HUES6 (cell line): ENCODE data around the gene RPL34.
"Not testable (repeated sequence)": the region's sequence is repeated elsewhere in the genome, so short reads cannot be mapped to it uniquely, and the experiment has no call there.

Experiments
- H3K27ac ChIP-seq: 2 replicates; pipeline ENCODE4 v1.7.0; 2013; ENCODE audit warnings: low read depth, mild to moderate bottlenecking, low read length, inconsistent platforms
- H3K27me3 ChIP-seq: 2 replicates; pipeline ENCODE4 v1.6.1; 2013; ENCODE audit warnings: low read length; ENCODE audit not compliant: control insufficient read depth, insufficient read depth
- H3K36me3 ChIP-seq: 2 replicates; pipeline ENCODE4 v1.6.1; 2013; ENCODE audit warnings: low read length; ENCODE audit not compliant: control insufficient read depth, insufficient read depth
- H3K4me1 ChIP-seq: 2 replicates; pipeline ENCODE4 v1.6.1; 2013; ENCODE audit warnings: low read length; ENCODE audit not compliant: control insufficient read depth, insufficient read depth
- H3K4me3 ChIP-seq: 2 replicates; pipeline ENCODE4 v1.5.1; 2013; ENCODE audit warnings: low read depth, low read length
- H3K9ac ChIP-seq: one replicate; pipeline ENCODE4 v1.6.1; 2013; ENCODE audit warnings: mild to moderate bottlenecking, low read length
- H3K9me3 ChIP-seq: 2 replicates; pipeline ENCODE4 v1.6.1; 2013; ENCODE audit warnings: low read depth, low read length; ENCODE audit not compliant: control insufficient read depth, insufficient read depth

RPL34 gene

GRCh38 chr4:108620101-108620932, at the start of gene RPL34:
Gene RPL34 (plus strand): TSS chr4:108620576. CDS start chr4:108621960, 1,384 bp downstream.
- H3K27me3 ChIP-seq = no peaks in the 10 kb centered on the region
- peak within 1 kb of the TSS; percentile 96 for H3K9ac ChIP-seq
- H3K36me3 ChIP-seq = peaks cover 45% of the 10 kb centered on the region
- H3K9me3 ChIP-seq = peaks cover 1% of the 10 kb centered on the region; the same call in 1 of the 2 replicates
- peaks cover 17% of the 10 kb centered on the region; the same call in 1 of the 2 replicates for H3K4me1 ChIP-seq
- peak within 1 kb of the TSS; percentile 90 for H3K27ac ChIP-seq
- peak within 1 kb of the TSS; percentile 86 for H3K4me3 ChIP-seq

- Histone ChIP-seq H3K4me3 (no peak overlapping the region), H3K4me1 (no peaks in the 10 kb centered on the region), H3K27me3 (no peaks in the 10 kb centered on the region), H3K36me3 (no peaks in the 10 kb centered on the region), H3K27ac (no peak overlapping the region), H3K9ac (no peak overlapping the region), H3K9me3 (no peaks in the 10 kb centered on the region)
Observed at GRCh38 chr4:108570993-108571569, 49.3 kb upstream of the RPL34 start.

GRCh38 chr4:108574402-108574801, 46.0 kb upstream of the RPL34 start:
- Histone ChIP-seq H3K27ac (no peak overlapping the region), H3K27me3 (no peaks in the 10 kb centered on the region), H3K9me3 (no peaks in the 10 kb centered on the region), H3K36me3 (no peaks in the 10 kb centered on the region), H3K4me1 (no peaks in the 10 kb centered on the region), H3K9ac (no peak overlapping the region), H3K4me3 (no peak overlapping the region)

- Histone ChIP-seq H3K4me3 (no peak overlapping the region), H3K9ac (no peak overlapping the region), H3K27ac (no peak overlapping the region), H3K4me1 (no peaks in the 10 kb centered on the region), H3K9me3 (no peaks in the 10 kb centered on the region), H3K27me3 (no peaks in the 10 kb centered on the region), H3K36me3 (no peaks in the 10 kb centered on the region)
Observed at GRCh38 chr4:108581083-108581482, 39.3 kb upstream of the RPL34 start.

GRCh38 chr4:108586778-108587177, 33.6 kb upstream of the RPL34 start:
- Histone ChIP-seq H3K9ac (no peak overlapping the region), H3K4me1 (peaks cover 11% of the 10 kb centered on the region; the same call in 1 of the 2 replicates), H3K27ac (no peak overlapping the region), H3K9me3 (no peaks in the 10 kb centered on the region), H3K4me3 (no peak overlapping the region), H3K27me3 (peaks cover 15% of the 10 kb centered on the region), H3K36me3 (no peaks in the 10 kb centered on the region)

- Histone ChIP-seq H3K4me1 (peaks cover 16% of the 10 kb centered on the region), H3K9ac (no peak overlapping the region), H3K9me3 (no peaks in the 10 kb centered on the region), H3K27me3 (peaks cover 23% of the 10 kb centered on the region), H3K4me3 (no peak overlapping the region), H3K36me3 (no peaks in the 10 kb centered on the region), H3K27ac (no peak overlapping the region)
Observed at GRCh38 chr4:108588878-108589277, 31.5 kb upstream of the RPL34 start.

- no peak overlapping the region for H3K4me3 ChIP-seq
- no peaks in the 10 kb centered on the region for H3K36me3 ChIP-seq
- no peaks in the 10 kb centered on the region for H3K9me3 ChIP-seq
- H3K27ac ChIP-seq = no peak overlapping the region
- H3K9ac ChIP-seq = no peak overlapping the region
- H3K4me1 ChIP-seq = peaks cover 16% of the 10 kb centered on the region
- peaks cover 23% of the 10 kb centered on the region for H3K27me3 ChIP-seq
Observed at GRCh38 chr4:108589961-108590360, 30.4 kb upstream of the RPL34 start.

- peaks cover 16% of the 10 kb centered on the region for H3K4me1 ChIP-seq
- no peaks in the 10 kb centered on the region for H3K36me3 ChIP-seq
- no peak overlapping the region for H3K4me3 ChIP-seq
- H3K27me3 ChIP-seq = peaks cover 23% of the 10 kb centered on the region
- H3K27ac ChIP-seq = no peak overlapping the region
- H3K9ac ChIP-seq = no peak overlapping the region
- H3K9me3 ChIP-seq = no peaks in the 10 kb centered on the region
Observed at GRCh38 chr4:108590776-108591175, 29.6 kb upstream of the RPL34 start.

GRCh38 chr4:108592674-108592986, 27.7 kb upstream of the RPL34 start:
- Histone ChIP-seq H3K9me3 (peaks cover 2% of the 10 kb centered on the region; the same call in 1 of the 2 replicates), H3K27me3 (peaks cover 23% of the 10 kb centered on the region), H3K27ac (no peak overlapping the region), H3K4me3 (no peak overlapping the region), H3K36me3 (no peaks in the 10 kb centered on the region), H3K4me1 (peaks cover 13% of the 10 kb centered on the region; the same call in 1 of the 2 replicates), H3K9ac (no peak overlapping the region)

- not testable (repeated sequence) for H3K4me3 ChIP-seq, H3K9me3 ChIP-seq, H3K27ac ChIP-seq, H3K36me3 ChIP-seq, H3K9ac ChIP-seq
- Histone ChIP-seq H3K4me1 (peaks cover 13% of the 10 kb centered on the region; the same call in 1 of the 2 replicates), H3K27me3 (peaks cover 23% of the 10 kb centered on the region)
Observed at GRCh38 chr4:108594296-108594695, 26.1 kb upstream of the RPL34 start.

GRCh38 chr4:108596344-108596743, 24.0 kb upstream of the RPL34 start:
- no peaks in the 10 kb centered on the region for H3K36me3 ChIP-seq

More at GRCh38 chr4:108596344-108596743, 24.0 kb upstream of the RPL34 start:
- Histone ChIP-seq H3K27ac (no peak overlapping the region), H3K9ac (no peak overlapping the region), H3K4me3 (no peak overlapping the region), H3K9me3 (peaks cover 2% of the 10 kb centered on the region; the same call in 1 of the 2 replicates), H3K4me1 (peaks cover 5% of the 10 kb centered on the region; the same call in 1 of the 2 replicates), H3K27me3 (peaks cover 8% of the 10 kb centered on the region)
